KMS-11 (cell line): Measurements from ENCODE around the gene AIPL1.

ENCODE experiments used
- H2AFZ ChIP-seq: fragments of 200-600 bp; sonication (generic); 2 replicates; pipeline ENCODE4 v1.6.1; 2016; ENCODE audit warnings: antibody characterized with exemption, mixed run types, low read depth
- H3K27ac ChIP-seq: fragments of 200-600 bp; sonication (generic); 2 replicates; pipeline ENCODE4 v1.6.1; 2016; ENCODE audit warnings: mild to moderate bottlenecking, mixed run types
- H3K27me3 ChIP-seq: fragments of 200-600 bp; sonication (generic); 2 replicates; pipeline ENCODE4 v1.6.1; 2017; ENCODE audit warnings: mild to moderate bottlenecking, low read depth, mixed run types, moderate library complexity; ENCODE audit not compliant: insufficient read depth
- H3K36me3 ChIP-seq: fragments of 200-600 bp; sonication (generic); 2 replicates; pipeline ENCODE4 v1.6.1; 2017; ENCODE audit warnings: mild to moderate bottlenecking, mixed run types; ENCODE audit not compliant: insufficient read depth
- H3K4me1 ChIP-seq: fragments of 200-600 bp; sonication (generic); 2 replicates; pipeline ENCODE4 v1.6.1; 2016; ENCODE audit warnings: mild to moderate bottlenecking, low read depth, mixed run types; ENCODE audit not compliant: poor library complexity, severe bottlenecking
- H3K4me2 ChIP-seq: fragments of 200-600 bp; sonication (generic); 2 replicates; pipeline ENCODE4 v1.7.0; 2016; ENCODE audit warnings: mild to moderate bottlenecking, mixed run types
- H3K4me3 ChIP-seq: fragments of 200-600 bp; sonication (generic); IDR thresholded peaks from 2 replicates; pipeline ENCODE4 v1.6.1; 2017; ENCODE audit warnings: low read depth, low read length, mixed read lengths; ENCODE audit not compliant: insufficient read depth
- H3K79me2 ChIP-seq: fragments of 200-600 bp; sonication (generic); 2 replicates; pipeline ENCODE4 v1.6.1; 2016; ENCODE audit warnings: low read depth, mixed run types; ENCODE audit not compliant: insufficient read depth
- H3K9ac ChIP-seq: fragments of 200-600 bp; sonication (generic); 2 replicates; pipeline ENCODE4 v1.6.1; 2016; ENCODE audit warnings: mild to moderate bottlenecking, mixed run types
- H4K20me1 ChIP-seq: fragments of 200-600 bp; sonication (generic); 2 replicates; pipeline ENCODE4 v1.6.1; 2016; ENCODE audit warnings: mild to moderate bottlenecking, mixed run types; ENCODE audit not compliant: insufficient read depth
- CTCF ChIP-seq: fragments of 200-600 bp; sonication (generic); conservative IDR thresholded peaks from 2 replicates; pipeline ENCODE4 v1.6.1; 2017; ENCODE audit warnings: low read depth, mild to moderate bottlenecking, antibody characterized with exemption, low read length, moderate library complexity, mixed read lengths

The AIPL1 gene

GRCh38 chr17:6384481-6384880 lies 50.4 kb downstream of the AIPL1 start:
- no peak overlapping the region for H3K4me3 ChIP-seq
- no peak for TF ChIP-seq CTCF
- no peaks in the 10 kb centered on the region for H3K4me1 ChIP-seq
- H4K20me1 ChIP-seq, result no peaks in the 10 kb centered on the region
- H3K36me3 ChIP-seq, result no peaks in the 10 kb centered on the region
- H3K79me2 ChIP-seq, result no peaks in the 10 kb centered on the region
- no peak overlapping the region for H2AFZ ChIP-seq
- no peaks in the 10 kb centered on the region for H3K27me3 ChIP-seq
- no peak overlapping the region for H3K9ac ChIP-seq
- H3K27ac ChIP-seq, result no peak overlapping the region
- H3K4me2 ChIP-seq, result no peak overlapping the region

GRCh38 chr17:6381526-6382465 lies 53.1 kb downstream of the AIPL1 start:
- Histone ChIP-seq H3K4me2 (no peak overlapping the region), H3K79me2 (no peaks in the 10 kb centered on the region), H3K4me3 (no peak overlapping the region), H2AFZ (no peak overlapping the region), H3K27me3 (no peaks in the 10 kb centered on the region), H4K20me1 (no peaks in the 10 kb centered on the region), H3K9ac (no peak overlapping the region), H3K4me1 (no peaks in the 10 kb centered on the region), H3K36me3 (no peaks in the 10 kb centered on the region), H3K27ac (no peak overlapping the region)
- no peak for TF ChIP-seq CTCF

- Histone ChIP-seq H3K9ac (no peak overlapping the region), H3K27me3 (no peaks in the 10 kb centered on the region), H3K4me2 (no peak overlapping the region), H3K36me3 (no peaks in the 10 kb centered on the region), H3K4me3 (no peak overlapping the region), H4K20me1 (no peaks in the 10 kb centered on the region), H2AFZ (no peak overlapping the region), H3K79me2 (no peaks in the 10 kb centered on the region), H3K4me1 (no peaks in the 10 kb centered on the region), H3K27ac (no peak overlapping the region)
- TF ChIP-seq CTCF, result no peak
Measured at GRCh38 chr17:6380915-6381438, 53.9 kb downstream of the AIPL1 start.

- Histone ChIP-seq H3K27me3 (no peaks in the 10 kb centered on the region), H3K27ac (no peak overlapping the region), H3K36me3 (no peaks in the 10 kb centered on the region), H2AFZ (no peak overlapping the region), H3K9ac (no peak overlapping the region), H3K79me2 (no peaks in the 10 kb centered on the region), H3K4me2 (no peak overlapping the region), H3K4me1 (no peaks in the 10 kb centered on the region), H3K4me3 (no peak overlapping the region), H4K20me1 (no peaks in the 10 kb centered on the region)
- TF ChIP-seq CTCF, result no peak
Measured at GRCh38 chr17:6377906-6378305, 57.0 kb downstream of the AIPL1 start.
